ENCODE results near the gene JARID2. TPM values are rescaled to one million over a fixed set of nuclear protein-coding genes. Genes with fewer than 3 reads are reported as not detected.

The JARID2 gene
- total and polyA plus RNA-seq, 10 of the 15 experiments (the other 5 are each of a cell fraction or from before 2014, with no cell fraction given), result 4.2 to 21.6 (median 11.7) TPM

- TF ChIP-seq BHLHE40 (IDR thresholded peaks at IDR 0.05; ENCODE audit: borderline replicate concordance in 1 of 2, low read depth in 2 of 2, low read length in 1 of 2) (peak in 1 of 2 experiments; percentile 32; a peak in 1 of 4 replicates), IRF4 (IDR thresholded peaks at IDR 0.05; ENCODE audit: low read depth, low read length) (no peak), CHD4 (IDR thresholded peaks at IDR 0.05) (no peak), ZNF207 (IDR thresholded peaks at IDR 0.05; ENCODE audit: borderline replicate concordance) (no peak)
These were observed 84.5 kb downstream of the JARID2 start (continued) for GRCh38 chr6:15330174-15330944.

GRCh38 chr6:15331143-15331542 is 85.3 kb downstream of the JARID2 start:
- DNase-seq (ENCODE audit: low read depth, low spot score), result no peak
- Histone ChIP-seq H2AFZ (ENCODE audit: control insufficient read depth, low read depth, low read length) (no peak overlapping the region), H3K36me3 (ENCODE audit: control insufficient read depth in 2 of 2, insufficient read depth in 2 of 2, low read length in 1 of 2) (no peaks in the 10 kb centered on the region; a peak in 1 of 4 replicates), H3K9me3 (replicated peaks; ENCODE audit: control insufficient read depth, insufficient read depth, low read length) (no peaks in the 10 kb centered on the region), H3K79me2 (ENCODE audit: control insufficient read depth, insufficient read depth, low read length) (peaks cover 98% of the 10 kb centered on the region), H3K4me1 (ENCODE audit: control insufficient read depth, insufficient read depth, low read length) (peaks cover 70% of the 10 kb centered on the region), H3K27me3 (replicated peaks in 1 of 2; ENCODE audit: control insufficient read depth in 2 of 2, insufficient read depth in 2 of 2, low read length in 1 of 2) (no peaks in the 10 kb centered on the region), H4K20me1 (ENCODE audit: control insufficient read depth, insufficient read depth) (no peaks in the 10 kb centered on the region), H3K4me2 (ENCODE audit: control insufficient read depth, insufficient read depth) (peak overlapping the region; percentile 82), H3K4me3 (peak overlapping the region; percentile 61), H3K9ac (ENCODE audit: control insufficient read depth, insufficient read depth, low read length) (peak overlapping the region; percentile 53), H3K27ac (ENCODE audit: control insufficient read depth, insufficient read depth) (peak overlapping the region; percentile 74)
- RAD21 ChIA-PET (ENCODE audit: unreplicated experiment), result interaction anchor here (0.7 to 4.7 kb wide), 10 partner anchors 10 to 127 kb away, joined by 3 to 42 read pairs (median 10); no protein-coding TSS in a partner anchor
- in situ Hi-C loops (cut with MboI), result no loop called here
- POLR2A ChIA-PET, result interaction anchor here (0.7 to 2.5 kb wide), 11 partner anchors 10 to 85 kb away, joined by 3 to 8 read pairs (median 4); partner anchors contain the start of gene JARID2
- SMC1A ChIA-PET (ENCODE audit: uncharacterized antibody, unreplicated experiment), result interaction anchor here (0.8 to 7.8 kb wide), 16 partner anchors 9 to 292 kb away, joined by 3 to 66 read pairs (median 10); no protein-coding TSS in a partner anchor
- peak; percentile 55 for ATAC-seq
- CTCF ChIA-PET, result interaction anchor here (0.6 to 14.2 kb wide), 8 partner anchors 17 to 133 kb away, joined by 3 to 146 read pairs (median 6); no protein-coding TSS in a partner anchor
- BruUV-seq (replicated peaks), result no TSS peak
- no peak for FAIRE-seq
- intact Hi-C loops (cut with micrococcal nuclease; ENCODE audit: unreplicated experiment), result loop anchor here (2.0 kb wide), 2 partner anchors 28 to 56 kb away; no protein-coding TSS in a partner anchor
- TF ChIP-seq NRF1 (conservative IDR thresholded peaks at IDR 0.05; ENCODE audit: low read depth, low read length), result no peak
- TF ChIP-seq JUND (IDR thresholded peaks at IDR 0.05; ENCODE audit: low read depth, low read length), result no peak
- TF ChIP-seq ATF7 (IDR thresholded peaks at IDR 0.05; ENCODE audit: low read depth), result no peak
- TF ChIP-seq SMAD5 (IDR thresholded peaks at IDR 0.05; ENCODE audit: low read depth), result no peak
- TF ChIP-seq USF1 (IDR thresholded peaks at IDR 0.05; ENCODE audit: borderline replicate concordance, extremely low read length, insufficient read depth, low read depth, low read length), result no peak
- TF ChIP-seq SMC3 (IDR thresholded peaks at IDR 0.05; ENCODE audit: borderline replicate concordance, low read length), result no peak
- TF ChIP-seq IRF4 (IDR thresholded peaks at IDR 0.05; ENCODE audit: low read depth, low read length), result no peak
- TF ChIP-seq NR2C2 (IDR thresholded peaks at IDR 0.05; ENCODE audit: borderline replicate concordance, control insufficient read depth, insufficient read length, low read depth), result no peak
- TF ChIP-seq EP300 (IDR thresholded peaks at IDR 0.05; ENCODE audit: borderline replicate concordance in 1 of 2, control insufficient read depth in 1 of 2, low read depth in 2 of 2, low read length in 2 of 2), result no peak
- TF ChIP-seq IRF5 (IDR thresholded peaks at IDR 0.05; ENCODE audit: borderline replicate concordance), result no peak
- no peak for TF ChIP-seq ATF3 (IDR thresholded peaks at IDR 0.05; ENCODE audit: borderline replicate concordance, extremely low read depth, low read depth, low read length)
- TF ChIP-seq ASH2L (IDR thresholded peaks at IDR 0.05; ENCODE audit: borderline replicate concordance, low read depth), result no peak
